ENCODE data around the gene ICAM5.

DNA sequence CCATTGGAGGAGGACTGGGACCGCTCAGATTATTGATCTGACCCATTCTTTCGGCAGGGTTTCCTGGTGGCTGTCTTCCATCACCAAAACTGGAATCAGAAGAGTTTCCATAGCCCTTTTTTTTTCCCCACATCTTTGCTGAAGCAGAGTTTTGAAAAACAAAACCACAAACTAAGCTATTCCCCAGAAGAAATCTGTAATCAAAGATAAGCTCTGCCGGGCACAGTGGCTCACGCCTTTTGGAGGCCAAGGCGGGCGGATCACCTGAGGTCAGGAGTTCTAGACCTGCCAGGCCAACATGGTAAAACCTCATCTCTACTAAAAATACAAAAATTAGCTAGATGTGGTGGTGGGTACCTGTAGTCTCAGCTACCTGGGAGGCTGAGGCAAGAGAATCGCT is 23.0 kb upstream of the ICAM5 start:
- TF ChIP-seq CTCF (conservative IDR thresholded peaks at IDR 0.05 in 1 of 2, IDR thresholded peaks at IDR 0.05 in 1 of 2; ENCODE audit: low read depth in 1 of 2, low read length in 2 of 2), result no peak
- TF ChIP-seq EZH2 (IDR thresholded peaks at IDR 0.05; ENCODE audit: low read length, missing control alignments), result no peak
